Right lobe of liver (tissue), 6 donors: ENCODE data around the gene FLT3. TPM values are rescaled to one million over a fixed set of nuclear protein-coding genes. Genes with fewer than 3 reads are reported as not detected.
"Not testable (repeated sequence)": the region's sequence is repeated elsewhere in the genome, so short reads cannot be mapped to it uniquely, and the experiment has no call there.

Experiments used
- ATAC-seq, 4 donors: fragments of 200-7000 bp; cut with Tn5 transposase; one replicate each; pipeline ENCODE4 v1.9.1; 2020; ENCODE audit warnings: mild to moderate bottlenecking in 4 of 4, moderate library complexity in 4 of 4
- DNase-seq, 3 donors: peaks; one replicate each; pipeline ENCODE4 v3.0.0-alpha.2; 2020
- H3K27ac ChIP-seq, 3 donors: fragments of 200-600 bp; one replicate each; pipeline ENCODE4 v1.8.0; 2022
- H3K27me3 ChIP-seq, 2 donors: fragments of 200-600 bp; one replicate each; pipeline ENCODE4 v1.8.0; 2022
- H3K36me3 ChIP-seq, 4 donors: fragments of 200-600 bp; sonication (generic) in 1 of 4; one replicate each; pipeline versions ENCODE4 v1.5.1 to v1.8.0; 2017 to 2022; ENCODE audit warnings: control low read depth in 1 of 4
- H3K4me1 ChIP-seq, 4 donors: fragments of 200-600 bp; sonication (generic) in 1 of 4; one replicate each; pipeline versions ENCODE4 v1.5.1 to v1.8.0; 2017 to 2022; ENCODE audit warnings: control low read depth in 1 of 4
- H3K4me3 ChIP-seq, 3 donors: fragments of 200-600 bp; one replicate each; pipeline ENCODE4 v1.8.0; 2022
- H3K9me3 ChIP-seq, 4 donors: fragments of 200-600 bp; sonication (generic) in 1 of 4; one replicate each; pipeline versions ENCODE4 v1.5.1 to v1.8.0; 2017 to 2022; ENCODE audit warnings: control low read depth in 1 of 4
- CTCF ChIP-seq, 4 donors: fragments of 200-600 bp in 3 of 4; fragments of 450-650 bp in 1 of 4; IDR thresholded peaks; one replicate each; pipeline versions ENCODE4 v1.5.1 to v1.8.0; 2016 to 2022; ENCODE audit warnings: antibody characterized with exemption in 4 of 4, mild to moderate bottlenecking in 2 of 4
- POLR2A ChIP-seq: fragments of 450-650 bp; IDR thresholded peaks from one replicate; pipeline ENCODE4 v1.6.1; 2017; ENCODE audit warnings: antibody characterized with exemption, mild to moderate bottlenecking
- WGBS: methylation state at CpG from one replicate; pipeline ENCODE4 v1.1.6; 2018; ENCODE audit warnings: low coverage, low lambda C conversion rate; ENCODE audit not compliant: insufficient coverage; ENCODE audit errors: missing lambda C conversion rate; 5-methylcytosine and 5-hydroxymethylcytosine counted together
- intact Hi-C, 2 donors: fragments of 100-400 bp; cut with DNase I; formaldehyde crosslinking; loops; one replicate each; pipeline versions ENCODE4 v1.11.2 to v1.14.1; 2022
- total RNA-seq, 6 experiments: library from RNA; depleted of rRNA in 2 of 6; stranded (reverse); fragments of >200 nt in 2 of 6; fragmentation: NEBNext Ultra II Directional in 3 of 6; extraction: Animal tissue kit (Norgen Biotek cat#: 25700) in 3 of 6; gene quantifications; one replicate each; pipeline versions ENCODE4 v1.1.0 to v1.2.4, GENCODE V29; 2016 to 2023
- donor health status: DM: no; HTN: yes; CAD: no.
- donor health status: DM: no; HTN: no; CAD: no.
- donor health status: DM: no; HTN: no; CAD: no.
- donor health status: DM: no; HTN: yes; CAD: no.
- donor health status: DM: no; HTN: yes; CAD: no.

FLT3 gene
- total RNA-seq, 6 experiments from 2014 or later = 0.04 to 0.74 (median 0.24) TPM

- no peaks in the 10 kb centered on the region for H3K4me1 ChIP-seq
- intact Hi-C loops = no loop called here
- no peaks in the 10 kb centered on the region for H3K27me3 ChIP-seq
- TF ChIP-seq POLR2A (no peak), CTCF (IDR thresholded peaks at IDR 0.05) (no peak)
- no peak for DNase-seq
- no peak overlapping the region for H3K4me3 ChIP-seq
- no peak overlapping the region for H3K27ac ChIP-seq
- 75% methylated on average over 1 of the region's 4 CpGs for WGBS
- no peaks in the 10 kb centered on the region for H3K36me3 ChIP-seq
- ATAC-seq = peak in 3 of 4 donors; percentile 25 to 45 (median 39)
- no peaks in the 10 kb centered on the region for H3K9me3 ChIP-seq
Observed at GRCh38 chr13:28041031-28041461, 59.3 kb downstream of the FLT3 start.

- Histone ChIP-seq H3K27me3 (no peaks in the 10 kb centered on the region), H3K4me3 (no peak overlapping the region), H3K36me3 (no peaks in the 10 kb centered on the region), H3K4me1 (no peaks in the 10 kb centered on the region), H3K27ac (no peak overlapping the region), H3K9me3 (no peaks in the 10 kb centered on the region)
- DNase-seq (no peak), ATAC-seq (no peak)
- TF ChIP-seq CTCF (IDR thresholded peaks at IDR 0.05) (no peak), POLR2A (no peak)
- WGBS = 50% methylated on average over 1 of the region's 2 CpGs
- intact Hi-C loops = no loop called here
Observed at GRCh38 chr13:28037399-28037798, 63.0 kb downstream of the FLT3 start.

- intact Hi-C loops = no loop called here
- H3K4me1 ChIP-seq = no peaks in the 10 kb centered on the region
- ATAC-seq = peak in 1 of 4 donors; percentile 37
- H3K9me3 ChIP-seq = no peaks in the 10 kb centered on the region
- no peaks in the 10 kb centered on the region for H3K27me3 ChIP-seq
- DNase-seq = no peak
- H3K27ac ChIP-seq = no peak overlapping the region
- TF ChIP-seq CTCF (IDR thresholded peaks at IDR 0.05) = no peak
- TF ChIP-seq POLR2A = no peak
- H3K36me3 ChIP-seq = no peaks in the 10 kb centered on the region
- no peak overlapping the region for H3K4me3 ChIP-seq
- WGBS = 36% methylated on average over 6 of the region's 6 CpGs
Observed at GRCh38 chr13:28035146-28035782, 65.1 kb downstream of the FLT3 start.

GRCh38 chr13:28033894-28034655 lies 66.3 kb downstream of the FLT3 start:
- Histone ChIP-seq H3K27ac (no peak overlapping the region), H3K4me1 (no peaks in the 10 kb centered on the region), H3K36me3 (no peaks in the 10 kb centered on the region), H3K4me3 (no peak overlapping the region), H3K9me3 (no peaks in the 10 kb centered on the region), H3K27me3 (no peaks in the 10 kb centered on the region)
- TF ChIP-seq POLR2A = no peak
- ATAC-seq (no peak), DNase-seq (no peak)
- 61% methylated on average over 8 of the region's 8 CpGs for WGBS
- intact Hi-C loops = no loop called here

- H3K9me3 ChIP-seq, H3K27ac ChIP-seq, intact Hi-C loops, H3K4me3 ChIP-seq, H3K4me1 ChIP-seq, DNase-seq, H3K36me3 ChIP-seq, H3K27me3 ChIP-seq, ATAC-seq: not testable (repeated sequence)
- WGBS = no CpG with 5 or more reads among the region's 1 CpG
Observed at GRCh38 chr13:28032438-28032837, 67.9 kb downstream of the FLT3 start.
